ENCODE measurements around the gene CSMD2.

DNA sequence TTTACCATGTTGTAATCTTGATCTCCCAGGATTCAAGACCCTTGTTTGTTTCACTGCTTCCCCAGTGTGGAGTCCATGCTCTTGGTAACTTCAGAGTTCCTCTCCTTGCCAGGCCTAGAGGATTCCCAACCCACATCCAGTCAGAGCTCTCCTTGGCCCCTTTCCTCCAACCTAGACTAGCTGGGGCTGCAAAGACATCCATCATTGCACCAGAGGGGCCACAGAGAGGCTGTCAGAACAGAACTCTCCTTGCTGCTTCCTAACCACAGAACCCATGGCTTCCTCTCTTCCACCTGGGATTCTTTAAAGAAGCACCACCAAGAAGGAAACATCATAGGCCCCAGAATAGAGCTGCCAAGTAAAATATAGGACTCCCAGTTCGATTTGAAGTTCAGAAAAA is 220.2 kb downstream of the CSMD2 start:
- TF ChIP-seq, protein P1, sequence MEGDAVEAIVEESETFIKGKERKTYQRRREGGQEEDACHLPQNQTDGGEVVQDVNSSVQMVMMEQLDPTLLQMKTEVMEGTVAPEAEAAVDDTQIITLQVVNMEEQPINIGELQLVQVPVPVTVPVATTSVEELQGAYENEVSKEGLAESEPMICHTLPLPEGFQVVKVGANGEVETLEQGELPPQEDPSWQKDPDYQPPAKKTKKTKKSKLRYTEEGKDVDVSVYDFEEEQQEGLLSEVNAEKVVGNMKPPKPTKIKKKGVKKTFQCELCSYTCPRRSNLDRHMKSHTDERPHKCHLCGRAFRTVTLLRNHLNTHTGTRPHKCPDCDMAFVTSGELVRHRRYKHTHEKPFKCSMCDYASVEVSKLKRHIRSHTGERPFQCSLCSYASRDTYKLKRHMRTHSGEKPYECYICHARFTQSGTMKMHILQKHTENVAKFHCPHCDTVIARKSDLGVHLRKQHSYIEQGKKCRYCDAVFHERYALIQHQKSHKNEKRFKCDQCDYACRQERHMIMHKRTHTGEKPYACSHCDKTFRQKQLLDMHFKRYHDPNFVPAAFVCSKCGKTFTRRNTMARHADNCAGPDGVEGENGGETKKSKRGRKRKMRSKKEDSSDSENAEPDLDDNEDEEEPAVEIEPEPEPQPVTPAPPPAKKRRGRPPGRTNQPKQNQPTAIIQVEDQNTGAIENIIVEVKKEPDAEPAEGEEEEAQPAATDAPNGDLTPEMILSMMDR (IDR thresholded peaks at IDR 0.05) = no peak
- no peak for TF ChIP-seq POLR2A (IDR thresholded peaks at IDR 0.05)
